RWPE2 (cell line): ENCODE results near the gene STX8.

Experiments used
- ATAC-seq: fragments of 200-7000 bp; cut with Tn5 transposase; 3 replicates; pipeline ENCODE4 v1.9.1; 2021; ENCODE audit warnings: low read depth
- DNase-seq: peaks from one replicate; pipeline ENCODE4 v3.0.0-alpha.2; 2020; ENCODE audit warnings: low spot score
- H3K27ac ChIP-seq: fragments of 450-650 bp; 2 replicates; pipeline ENCODE4 v1.5.1; 2017; ENCODE audit warnings: mild to moderate bottlenecking; ENCODE audit not compliant: poor library complexity, severe bottlenecking
- H3K27me3 ChIP-seq: fragments of 250-450 bp; sonication (Bioruptor Pico); 2 replicates; pipeline ENCODE4 v1.5.1; 2021; ENCODE audit warnings: mild to moderate bottlenecking, moderate library complexity; ENCODE audit not compliant: insufficient read depth, poor library complexity, severe bottlenecking
- H3K36me3 ChIP-seq: fragments of 250-450 bp; sonication (Bioruptor Pico); 2 replicates; pipeline ENCODE4 v1.5.1; 2020; ENCODE audit warnings: low read depth, mild to moderate bottlenecking, moderate library complexity
- H3K4me1 ChIP-seq: fragments of 250-450 bp; sonication (Bioruptor Pico); 2 replicates; pipeline ENCODE4 v1.5.1; 2021; ENCODE audit warnings: mild to moderate bottlenecking, moderate library complexity; ENCODE audit not compliant: insufficient read depth, poor library complexity, severe bottlenecking
- H3K4me3 ChIP-seq: fragments of 250-450 bp; sonication (Bioruptor Pico); 2 replicates; pipeline ENCODE4 v1.5.1; 2021; ENCODE audit warnings: mild to moderate bottlenecking, moderate library complexity; ENCODE audit not compliant: severe bottlenecking
- H3K9me3 ChIP-seq: fragments of 250-450 bp; sonication (Bioruptor Pico); 2 replicates; pipeline ENCODE4 v1.5.1; 2021; ENCODE audit warnings: mild to moderate bottlenecking, moderate library complexity; ENCODE audit not compliant: severe bottlenecking
- CTCF ChIP-seq: fragments of 450-650 bp; IDR thresholded peaks from one replicate; pipeline ENCODE4 v1.5.1; 2017; ENCODE audit warnings: mild to moderate bottlenecking, moderate library complexity; ENCODE audit not compliant: poor library complexity, severe bottlenecking

STX8 gene

GRCh38 chr17:9242497-9242881 is 333.1 kb downstream of the STX8 start:
- ATAC-seq = no peak
- TF ChIP-seq CTCF = no peak
- Histone ChIP-seq H3K4me3 (no peak overlapping the region), H3K36me3 (no peaks in the 10 kb centered on the region), H3K27me3 (no peaks in the 10 kb centered on the region), H3K4me1 (no peaks in the 10 kb centered on the region), H3K27ac (no peak overlapping the region), H3K9me3 (no peaks in the 10 kb centered on the region)
- DNase-seq = no peak

GRCh38 chr17:9241774-9242496 is 333.7 kb downstream of the STX8 start:
- no peak overlapping the region for H3K27ac ChIP-seq
- no peak for ATAC-seq

GRCh38 chr17:9241371-9241712 is 334.3 kb downstream of the STX8 start:
- Histone ChIP-seq H3K9me3 (no peaks in the 10 kb centered on the region), H3K4me1 (no peaks in the 10 kb centered on the region), H3K36me3 (no peaks in the 10 kb centered on the region), H3K27me3 (no peaks in the 10 kb centered on the region), H3K27ac (no peak overlapping the region), H3K4me3 (no peak overlapping the region)
- ATAC-seq (no peak), DNase-seq (no peak)
- no peak for TF ChIP-seq CTCF

More at GRCh38 chr17:9241774-9242496, 333.7 kb downstream of the STX8 start:
- no peak for TF ChIP-seq CTCF
- no peaks in the 10 kb centered on the region for H3K9me3 ChIP-seq
- H3K27me3 ChIP-seq = no peaks in the 10 kb centered on the region
- no peak overlapping the region for H3K4me3 ChIP-seq
- no peaks in the 10 kb centered on the region for H3K4me1 ChIP-seq
- no peak for DNase-seq
- H3K36me3 ChIP-seq = no peaks in the 10 kb centered on the region

GRCh38 chr17:9240659-9241370 is 334.8 kb downstream of the STX8 start:
- Histone ChIP-seq H3K27ac (no peak overlapping the region), H3K4me1 (no peaks in the 10 kb centered on the region), H3K36me3 (no peaks in the 10 kb centered on the region), H3K27me3 (no peaks in the 10 kb centered on the region), H3K9me3 (no peaks in the 10 kb centered on the region), H3K4me3 (no peak overlapping the region)
- ATAC-seq (no peak), DNase-seq (no peak)
- no peak for TF ChIP-seq CTCF
